A549 (cell line): Measurements from ENCODE around the gene SLC19A1. TPM values are rescaled to one million over a fixed set of nuclear protein-coding genes. Genes with fewer than 3 reads are reported as not detected.
"Not testable (repeated sequence)": the region's sequence is repeated elsewhere in the genome, so short reads cannot be mapped to it uniquely, and the experiment has no call there.

ENCODE experiments used
- ATAC-seq, 2 experiments: fragments of 200-7000 bp in 1 of 2; fragments of >200 bp in 1 of 2; cut with Nextera tagmentation in 1 of 2; cut with Tn5 transposase in 1 of 2; 3 replicates each; pipeline versions ENCODE4 v1.8.0 to v1.9.1; 2018 to 2020; ENCODE audit warnings: mild to moderate bottlenecking in 1 of 2, moderate library complexity in 1 of 2
- CTCF ChIA-PET: fragments of 300-600 bp; sonication (Branson Sonifier 250); formaldehyde crosslinking; extraction: SDS; loops from one replicate; lab custom pipeline; 2021; ENCODE audit warnings: antibody characterized with exemption, inconsistent platforms; lab: Yijun Ruan, JAX
- POLR2A ChIA-PET: fragments of 350-600 bp; formaldehyde crosslinking; extraction: SDS; loops from one replicate; lab custom pipeline; 2021; ENCODE audit warnings: antibody characterized with exemption, inconsistent platforms; lab: Yijun Ruan, JAX
- DNase-seq, 2 experiments: peaks; one replicate each; pipeline versions ENCODE4 v3.0.0 to v3.0.0-alpha.2; 2011 to 2016; ENCODE audit warnings: low read depth in 1 of 2, low spot score in 1 of 2
- FAIRE-seq: peaks from 2 replicates; lab custom pipeline; 2011; peaks lifted over from hg19 to GRCh38; lab: Jason Lieb, UNC
- H3K27ac ChIP-seq, 2 experiments: fragments of >200 bp; sonication (Bioruptor Twin); formaldehyde crosslinking; 3 replicates each; pipeline ENCODE4 v1.5.1; 2016 to 2017
- H3K4me1 ChIP-seq: fragments of >200 bp; sonication (Bioruptor Twin); formaldehyde crosslinking; 3 replicates; pipeline ENCODE4 v1.6.1; 2016
- H3K4me2 ChIP-seq: fragments of >200 bp; sonication (Bioruptor Twin); formaldehyde crosslinking; 3 replicates; pipeline ENCODE4 v1.6.1; 2016
- H3K4me3 ChIP-seq: fragments of >200 bp; sonication (Bioruptor Twin); formaldehyde crosslinking; 3 replicates; pipeline ENCODE4 v1.5.1; 2016
- H3K9me3 ChIP-seq: fragments of >200 bp; sonication (Bioruptor Twin); formaldehyde crosslinking; 3 replicates; pipeline ENCODE4 v1.6.1; 2016
- BHLHE40 ChIP-seq: IDR thresholded peaks from 2 replicates; pipeline ENCODE4 v1.6.1; 2012; ENCODE audit warnings: low read depth, low read length, inconsistent platforms
- CBX8 ChIP-seq: fragments of 200-600 bp; sonication (generic); IDR thresholded peaks from 2 replicates; pipeline ENCODE4 v1.6.1; 2016
- CEBPB ChIP-seq, 2 experiments: fragments of >200 bp in 1 of 2; sonication (Bioruptor Twin) in 1 of 2; formaldehyde crosslinking in 1 of 2; IDR thresholded peaks; 2 replicates each; pipeline ENCODE4 v1.6.1; 2012 to 2016
- CHD2 ChIP-seq: fragments of 150-350 bp; IDR thresholded peaks from 2 replicates; pipeline ENCODE4 v1.6.1; 2014; ENCODE audit warnings: low read length; ENCODE audit not compliant: partially characterized antibody
- CHD4 ChIP-seq: fragments of 200-600 bp; sonication (generic); IDR thresholded peaks from 2 replicates; pipeline ENCODE4 v1.6.1; 2016; ENCODE audit warnings: antibody characterized with exemption, mild to moderate bottlenecking, borderline replicate concordance
- CTCF ChIP-seq: fragments of >200 bp; sonication (Bioruptor Twin); formaldehyde crosslinking; IDR thresholded peaks from 3 replicates; pipeline ENCODE4 v1.5.1; 2016
- E2F6 ChIP-seq: IDR thresholded peaks from 2 replicates; pipeline ENCODE4 v1.6.1; 2012; ENCODE audit warnings: low read depth, borderline replicate concordance
- HES2 ChIP-seq: fragments of >200 bp; sonication (Bioruptor Twin); formaldehyde crosslinking; IDR thresholded peaks from 2 replicates; pipeline ENCODE4 v1.6.1; 2016
- HOXB13 ChIP-seq: fragments of 250-450 bp; sonication (Bioruptor Pico); IDR thresholded peaks from 2 replicates; pipeline ENCODE4 v1.5.0; 2020; ENCODE audit warnings: low read depth, mild to moderate bottlenecking, moderate library complexity
- HOXB5 ChIP-seq: fragments of 250-450 bp; sonication (Bioruptor Pico); IDR thresholded peaks from 2 replicates; pipeline ENCODE4 v1.5.0; 2020; ENCODE audit warnings: mild to moderate bottlenecking, moderate library complexity
- KDM1A ChIP-seq: fragments of 200-600 bp; sonication (generic); IDR thresholded peaks from 2 replicates; pipeline ENCODE4 v1.6.1; 2016; ENCODE audit warnings: low read depth, mild to moderate bottlenecking
- KDM5A ChIP-seq: fragments of 200-600 bp; sonication (generic); IDR thresholded peaks from 2 replicates; pipeline ENCODE4 v1.6.1; 2016; ENCODE audit warnings: antibody characterized with exemption, mild to moderate bottlenecking
- MAZ ChIP-seq: fragments of 150-350 bp; IDR thresholded peaks from 2 replicates; pipeline ENCODE4 v1.6.1; 2014; ENCODE audit warnings: antibody characterized with exemption, low read depth, low read length, borderline replicate concordance
- PBX3 ChIP-seq: IDR thresholded peaks from 2 replicates; pipeline ENCODE4 v1.6.1; 2012
- PHF8 ChIP-seq: fragments of 200-600 bp; sonication (generic); IDR thresholded peaks from 2 replicates; pipeline ENCODE4 v1.6.1; 2016; ENCODE audit warnings: low read depth, mild to moderate bottlenecking, antibody characterized with exemption, moderate library complexity, borderline replicate concordance
- RAD21 ChIP-seq, 2 experiments: fragments of >200 bp in 1 of 2; sonication (Bioruptor Twin) in 1 of 2; formaldehyde crosslinking in 1 of 2; IDR thresholded peaks in 1 of 2; conservative IDR thresholded peaks in 1 of 2; 2 replicates in 1 of 2; 3 replicates in 1 of 2; pipeline ENCODE4 v1.6.1; 2012 to 2018; ENCODE audit warnings: inconsistent platforms in 1 of 2
- RARB ChIP-seq: fragments of 250-450 bp; sonication (Bioruptor Pico); IDR thresholded peaks from 2 replicates; pipeline ENCODE4 v1.8.0; 2021; ENCODE audit warnings: mild to moderate bottlenecking, moderate library complexity
- REST ChIP-seq: fragments of 200-600 bp; sonication (generic); IDR thresholded peaks from 2 replicates; pipeline ENCODE4 v1.6.1; 2016; ENCODE audit warnings: antibody characterized with exemption, mild to moderate bottlenecking, moderate library complexity
- RFX5 ChIP-seq: fragments of 450-650 bp; IDR thresholded peaks from 2 replicates; pipeline ENCODE4 v1.7.1; 2014; ENCODE audit warnings: antibody characterized with exemption, mild to moderate bottlenecking, moderate library complexity
- RNF2 ChIP-seq: fragments of 200-600 bp; sonication (generic); IDR thresholded peaks from 2 replicates; pipeline ENCODE4 v1.6.1; 2016; ENCODE audit warnings: low read depth, mild to moderate bottlenecking, antibody characterized with exemption, moderate library complexity, borderline replicate concordance
- SREBF2 ChIP-seq: fragments of 450-650 bp; IDR thresholded peaks from 2 replicates; pipeline ENCODE4 v1.6.1; 2014; ENCODE audit warnings: mild to moderate bottlenecking, moderate library complexity
- TFCP2L1 ChIP-seq: fragments of 250-450 bp; sonication (Bioruptor Pico); IDR thresholded peaks from 2 replicates; pipeline ENCODE4 v1.5.0; 2021; ENCODE audit warnings: mild to moderate bottlenecking
- TP53 ChIP-seq: fragments of 250-450 bp; sonication (Bioruptor Pico); IDR thresholded peaks from 2 replicates; pipeline ENCODE4 v1.5.0; 2021; ENCODE audit warnings: mild to moderate bottlenecking, moderate library complexity
- ZFP36 ChIP-seq: fragments of 450-650 bp; IDR thresholded peaks from 2 replicates; pipeline ENCODE4 v1.6.1; 2014; ENCODE audit warnings: borderline replicate concordance; ENCODE audit not compliant: partially characterized antibody
- ZNF302 ChIP-seq: fragments of 250-450 bp; sonication (Bioruptor Pico); IDR thresholded peaks from 2 replicates; pipeline ENCODE4 v1.9.0; 2021; ENCODE audit warnings: inconsistent platforms, mild to moderate bottlenecking, moderate library complexity
- ZSCAN20 ChIP-seq: fragments of 250-450 bp; sonication (Bioruptor Pico); IDR thresholded peaks from 2 replicates; pipeline ENCODE4 v1.8.0; 2022; ENCODE audit warnings: mild to moderate bottlenecking, moderate library complexity
- WGBS: methylation state at CpG from one replicate; pipeline ENCODE4 v1.1.6; 2017; ENCODE audit errors: missing lambda C conversion rate; 5-methylcytosine and 5-hydroxymethylcytosine counted together
- polyA plus RNA-seq, 4 experiments: library from polyadenylated mRNA; depleted of rRNA in 3 of 4; stranded (reverse); fragments of >200 nt; fragmentation: RNase III in 1 of 4; extraction: RNeasy Plus Mini Kit Qiagen cat#74134 plus additional on column Dnase treatment in 1 of 4; gene quantifications; 2 replicates in 3 of 4; 3 replicates in 1 of 4; pipeline ENCODE4 v1.2.3, GENCODE V29; 2011 to 2017

The SLC19A1 gene
- polyA plus RNA-seq, 2 of the 4 experiments (the other 2 are of a cell fraction), result 9.8 to 14.0 TPM

DNA sequence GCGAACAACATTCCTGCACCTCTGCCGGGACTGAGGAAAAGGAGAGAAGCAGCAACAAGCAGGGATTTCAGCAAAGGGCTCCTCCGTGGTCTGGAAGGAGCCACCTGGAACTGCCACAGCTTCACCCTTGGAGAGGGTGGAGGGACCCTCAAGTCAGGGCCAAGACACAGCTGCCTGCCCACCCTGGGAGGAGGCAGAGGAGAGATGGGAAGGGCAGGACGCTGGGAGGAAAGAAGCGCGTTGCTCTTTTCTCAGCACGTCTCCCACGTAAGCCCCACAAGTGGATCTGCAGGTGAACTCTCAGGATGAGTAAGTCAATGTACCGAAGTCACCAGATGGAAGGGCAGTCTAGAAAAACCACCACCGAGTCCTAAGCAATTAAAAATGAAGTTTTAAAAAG, 39.6 kb downstream of the SLC19A1 start:
- ChIA-PET POLR2A (no interaction called here), CTCF (no interaction called here)
- Histone ChIP-seq H3K27ac (no peak overlapping the region), H3K4me3 (no peak overlapping the region), H3K9me3 (no peaks in the 10 kb centered on the region), H3K4me2 (no peak overlapping the region), H3K4me1 (no peaks in the 10 kb centered on the region)
- TF ChIP-seq CTCF, result no peak
- no peak for TF ChIP-seq HOXB5 (CRISPR knock-in tag)
- no peak for TF ChIP-seq E2F6
- TF ChIP-seq MAZ, result no peak
- TF ChIP-seq HES2, result no peak
- TF ChIP-seq CHD4, result no peak
- no peak for TF ChIP-seq HOXB13 (CRISPR knock-in tag)
- TF ChIP-seq RNF2, result no peak
- no peak for TF ChIP-seq SREBF2
- no peak for TF ChIP-seq TFCP2L1 (CRISPR knock-in tag)
- TF ChIP-seq TP53 (CRISPR knock-in tag), result no peak
- TF ChIP-seq BHLHE40, result no peak
- TF ChIP-seq CBX8, result no peak
- TF ChIP-seq KDM5A, result no peak
- TF ChIP-seq PHF8, result no peak
- TF ChIP-seq KDM1A, result no peak
- no peak for TF ChIP-seq ZFP36
- TF ChIP-seq RFX5, result no peak
- TF ChIP-seq CEBPB (IDR thresholded peaks at IDR 0.05), result no peak
- TF ChIP-seq ZNF302, result no peak
- FAIRE-seq (no peak), DNase-seq (no peak), ATAC-seq (no peak)
- WGBS, result 91% methylated on average over 10 of the region's 10 CpGs

GRCh38 chr21:45502006-45502345, 40.3 kb downstream of the SLC19A1 start:
- no peaks in the 10 kb centered on the region for H3K4me1 ChIP-seq
- no peak for FAIRE-seq
- DNase-seq, result no peak
- TF ChIP-seq CHD4, result no peak
- no peak for TF ChIP-seq RARB
- no peak for TF ChIP-seq REST
- TF ChIP-seq RAD21 (conservative IDR thresholded peaks at IDR 0.05 in 1 of 2, IDR thresholded peaks at IDR 0.05 in 1 of 2), result no peak
- no peak for TF ChIP-seq BHLHE40
- TF ChIP-seq CHD2, result no peak
- TF ChIP-seq HOXB5 (CRISPR knock-in tag), result no peak
- TF ChIP-seq RFX5, result no peak
- TF ChIP-seq ZSCAN20 (CRISPR knock-in tag), result no peak
- no peak for TF ChIP-seq PBX3
- TF ChIP-seq, all 56 proteins: peak for 0
- CTCF ChIA-PET, result no interaction called here
- no peak overlapping the region for H3K27ac ChIP-seq
- WGBS, result 83% methylated on average over 1 of the region's 13 CpGs
- no peaks in the 10 kb centered on the region for H3K9me3 ChIP-seq
- ATAC-seq, result no peak
- POLR2A ChIA-PET, result no interaction called here
- no peak overlapping the region for H3K4me3 ChIP-seq
- H3K4me2 ChIP-seq, result no peak overlapping the region

DNA sequence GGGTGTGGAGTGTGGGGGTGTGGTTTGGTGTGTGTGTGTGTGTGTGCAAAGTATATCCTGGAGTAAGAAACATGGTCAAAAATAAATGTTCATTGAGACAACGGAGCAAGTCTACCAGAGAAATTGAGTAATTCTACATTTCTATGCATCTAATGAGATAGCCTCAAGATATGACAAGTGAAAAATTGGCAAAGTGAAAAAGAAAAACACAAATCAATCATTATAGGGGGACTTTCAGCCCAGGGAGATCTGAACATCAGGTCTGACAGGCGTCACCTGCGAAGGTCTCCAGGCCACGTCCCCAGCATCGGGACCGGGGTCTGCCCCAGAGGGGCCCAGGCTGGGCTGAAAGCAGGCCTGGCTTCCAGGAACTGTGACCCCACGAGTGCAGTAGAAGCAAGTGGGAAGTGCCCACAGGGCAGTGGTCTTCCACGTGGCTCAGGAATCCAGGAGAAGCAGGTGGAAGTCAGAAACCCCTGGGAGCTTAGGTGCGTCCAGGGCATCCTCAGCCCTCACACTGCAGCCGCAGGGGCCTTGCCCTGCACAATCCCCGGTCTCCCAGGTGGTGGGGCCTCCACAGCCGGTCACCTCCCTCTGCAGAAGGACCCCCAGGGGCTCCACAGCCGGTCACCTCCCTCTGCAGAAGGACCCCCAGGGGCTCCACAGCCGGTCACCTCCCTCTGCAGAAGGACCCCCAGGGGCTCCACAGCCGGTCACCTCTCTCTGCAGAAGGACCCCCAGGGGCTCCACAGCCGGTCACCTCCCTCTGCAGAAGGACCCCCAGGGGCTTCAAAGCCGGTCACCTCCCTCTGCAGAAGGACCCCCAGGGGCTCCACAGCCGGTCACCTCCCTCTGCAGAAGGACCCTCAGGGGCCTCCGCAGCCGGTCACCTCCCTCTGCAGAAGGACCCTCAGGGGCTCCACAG, 40.9 kb downstream of the SLC19A1 start:
- CTCF ChIA-PET, H3K9me3 ChIP-seq, POLR2A ChIA-PET, H3K4me1 ChIP-seq, FAIRE-seq, H3K4me3 ChIP-seq, ATAC-seq, DNase-seq, H3K27ac ChIP-seq, H3K4me2 ChIP-seq: not testable (repeated sequence)
- 86% methylated on average over 8 of the region's 20 CpGs for WGBS
